Caco-2 (cell line): ENCODE data around the gene FAM89B. TPM values are rescaled to one million over a fixed set of nuclear protein-coding genes. Genes with fewer than 3 reads are reported as not detected.
A peak's percentile ranks its signal among the peaks of the same experiment; 100 is the strongest.

Source experiments
- BruUV-seq: library from RNA; stranded (reverse); fragments of 400-500 nt; replicated peaks from 2 replicates; lab custom pipeline; 2021; lab: Mats Ljungman, UMichigan
- CTCF ChIA-PET: fragments of 300-600 bp; sonication (Branson Sonifier 250); formaldehyde crosslinking; loops from one replicate; lab custom pipeline; 2022; ENCODE audit warnings: antibody characterized with exemption; lab: Charles Lee
- POLR2A ChIA-PET: fragments of 300-600 bp; sonication (Branson Sonifier 250); formaldehyde crosslinking; loops from one replicate; lab custom pipeline; 2022; ENCODE audit warnings: antibody characterized with exemption; lab: Charles Lee
- DNase-seq, 2 experiments: peaks; one replicate each; pipeline versions ENCODE4 v3.0.0 to v3.0.0-alpha.2; 2020 to 2022
- H3K27me3 ChIP-seq: replicated peaks from 2 replicates; pipeline ENCODE4 v1.6.0; 2011; ENCODE audit warnings: low read length; ENCODE audit not compliant: control insufficient read depth, insufficient read depth
- H3K36me3 ChIP-seq: 2 replicates; pipeline ENCODE4 v1.5.1; 2011; ENCODE audit warnings: low read length; ENCODE audit not compliant: control insufficient read depth, insufficient read depth
- H3K4me1 ChIP-seq: fragments of 250-450 bp; sonication (Bioruptor Pico); 2 replicates; pipeline ENCODE4 v1.5.1; 2020; ENCODE audit warnings: mild to moderate bottlenecking
- H3K4me3 ChIP-seq: 2 replicates; pipeline ENCODE4 v1.5.1; 2011; ENCODE audit warnings: low read depth, mild to moderate bottlenecking, control low read depth, low read length
- H3K9me3 ChIP-seq: fragments of 250-450 bp; sonication (Bioruptor Pico); 2 replicates; pipeline ENCODE4 v1.5.1; 2020; ENCODE audit warnings: mild to moderate bottlenecking, moderate library complexity
- H3K27ac Mint-ChIP-seq: one replicate; pipeline ENCODE4 v1.8.0; 2022; ENCODE audit warnings: mixed read lengths; ENCODE audit not compliant: unreplicated experiment
- H3K27me3 Mint-ChIP-seq: one replicate; pipeline ENCODE4 v1.8.0; 2022; ENCODE audit warnings: mixed read lengths; ENCODE audit not compliant: insufficient read depth, unreplicated experiment
- H3K36me3 Mint-ChIP-seq: one replicate; pipeline ENCODE4 v1.8.0; 2022; ENCODE audit warnings: mild to moderate bottlenecking, mixed read lengths; ENCODE audit not compliant: insufficient read depth, unreplicated experiment
- H3K4me1 Mint-ChIP-seq: one replicate; pipeline ENCODE4 v1.8.0; 2022; ENCODE audit warnings: low read depth, mixed read lengths; ENCODE audit not compliant: unreplicated experiment
- H3K4me3 Mint-ChIP-seq: one replicate; pipeline ENCODE4 v1.8.0; 2022; ENCODE audit warnings: mild to moderate bottlenecking, moderate library complexity, mixed read lengths; ENCODE audit not compliant: unreplicated experiment
- H3K9me3 Mint-ChIP-seq: one replicate; pipeline ENCODE4 v1.8.0; 2022; ENCODE audit warnings: mixed read lengths; ENCODE audit not compliant: unreplicated experiment
- intact Hi-C: fragments of 100-400 bp; cut with micrococcal nuclease; formaldehyde crosslinking; loops from one replicate; pipeline ENCODE4 v1.10.0; 2022; ENCODE audit not compliant: unreplicated experiment
- total RNA-seq: library from RNA; stranded (reverse); gene quantifications from 2 replicates; pipeline ENCODE4 v1.2.3, GENCODE V29; 2022
- TF ChIP-seq, protein P1 (sequence below), 2 experiments: fragments of 200-600 bp in 1 of 2; IDR thresholded peaks; 1 replicate in 1 of 2; 2 replicates in 1 of 2; pipeline versions ENCODE4 v1.5.1 to v1.8.0; 2011 to 2022; ENCODE audit warnings: antibody characterized with exemption in 1 of 2, control low read depth in 1 of 2, inconsistent platforms in 1 of 2, low read depth in 1 of 2, low read length in 1 of 2, mild to moderate bottlenecking in 1 of 2, moderate library complexity in 1 of 2; ENCODE audit not compliant: insufficient read depth in 1 of 2, severe bottlenecking in 1 of 2, unreplicated experiment in 1 of 2

The FAM89B gene
- total RNA-seq, 1 experiment from 2014 or later = 26.9 TPM

DNA sequence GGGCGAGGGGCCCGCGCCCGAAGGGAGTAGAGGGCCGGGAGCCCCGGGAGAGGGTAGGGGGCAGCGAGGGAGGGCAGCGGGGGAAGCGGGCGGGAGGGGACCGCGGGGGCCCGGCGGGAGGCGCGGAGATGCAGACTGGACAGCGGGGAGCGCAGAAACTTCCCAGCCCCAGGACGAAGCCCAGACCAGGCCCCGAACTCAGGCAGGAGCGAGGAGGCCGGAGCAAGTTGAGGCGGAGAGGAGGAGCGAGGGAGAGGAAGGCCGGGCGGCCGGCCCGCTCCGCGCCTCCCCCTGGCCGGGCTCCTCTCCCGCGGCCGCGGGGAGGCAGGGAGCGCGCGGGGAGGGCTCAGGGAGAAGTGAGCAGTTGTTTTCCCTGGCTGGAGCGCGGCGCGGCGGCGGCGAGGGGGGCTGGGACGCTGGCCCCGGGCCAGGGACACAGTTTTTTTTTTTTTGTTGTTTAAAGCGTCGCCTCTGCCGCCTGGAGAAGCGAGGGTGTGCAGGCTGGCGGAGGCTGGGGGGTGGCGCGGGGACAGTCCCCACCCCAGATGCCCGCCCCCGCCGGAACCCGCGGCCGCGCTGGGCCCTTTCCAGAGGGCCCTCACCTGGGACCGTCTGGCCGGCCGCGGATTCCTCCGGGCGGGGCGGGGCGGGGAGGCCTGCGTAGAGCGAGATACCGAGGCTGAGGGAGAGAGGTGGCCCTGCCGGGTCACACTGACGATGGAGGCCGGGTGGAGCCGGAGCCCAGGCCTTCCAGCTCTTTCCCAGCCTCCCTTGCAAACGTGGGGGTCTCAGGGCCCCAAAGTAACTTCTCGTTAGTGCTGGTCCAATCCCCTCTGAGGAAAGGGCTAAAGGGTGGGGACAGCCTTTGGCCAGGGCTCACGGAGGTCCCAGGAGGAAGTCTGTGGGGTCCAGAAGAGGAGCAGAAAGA lies 14.1 kb upstream of the FAM89B start, which contains the start of gene LTBP3:
TSS of gene LTBP3 (minus strand) at position 358 of the 928 bp plus-strand sequence. CDS start 400 bp downstream, outside the sequence.
- Mint-ChIP-seq H3K4me1 (peaks cover 41% of the 10 kb centered on the region), H3K27ac (peak within 1 kb of the TSS; percentile 61), H3K9me3 (no peaks in the 10 kb centered on the region), H3K27me3 (no peaks in the 10 kb centered on the region), H3K4me3 (peak within 1 kb of the TSS; percentile 75), H3K36me3 (peaks cover 19% of the 10 kb centered on the region)
- intact Hi-C loops = loop anchor here (1.0 kb wide), 1 partner anchor 12 kb away; the partner anchor contains the start of gene ZNRD2
- DNase-seq = peak; percentile 82 to 85
- ChIA-PET POLR2A (interaction anchor here (0.6 to 1.3 kb wide), 2 partner anchors 14 to 33 kb away, joined by 3 to 4 read pairs; partner anchors contain the start of genes FAM89B and SCYL1), CTCF (interaction anchor here (0.9 kb wide), 1 partner anchor 14 kb away, joined by 3 read pairs; the partner anchor contains the start of gene FAM89B)
- Histone ChIP-seq H3K36me3 (no peaks in the 10 kb centered on the region), H3K4me3 (peak within 1 kb of the TSS; percentile 70), H3K9me3 (no peaks in the 10 kb centered on the region), H3K27me3 (no peaks in the 10 kb centered on the region), H3K4me1 (peaks cover 57% of the 10 kb centered on the region)
- TF ChIP-seq, protein P1, sequence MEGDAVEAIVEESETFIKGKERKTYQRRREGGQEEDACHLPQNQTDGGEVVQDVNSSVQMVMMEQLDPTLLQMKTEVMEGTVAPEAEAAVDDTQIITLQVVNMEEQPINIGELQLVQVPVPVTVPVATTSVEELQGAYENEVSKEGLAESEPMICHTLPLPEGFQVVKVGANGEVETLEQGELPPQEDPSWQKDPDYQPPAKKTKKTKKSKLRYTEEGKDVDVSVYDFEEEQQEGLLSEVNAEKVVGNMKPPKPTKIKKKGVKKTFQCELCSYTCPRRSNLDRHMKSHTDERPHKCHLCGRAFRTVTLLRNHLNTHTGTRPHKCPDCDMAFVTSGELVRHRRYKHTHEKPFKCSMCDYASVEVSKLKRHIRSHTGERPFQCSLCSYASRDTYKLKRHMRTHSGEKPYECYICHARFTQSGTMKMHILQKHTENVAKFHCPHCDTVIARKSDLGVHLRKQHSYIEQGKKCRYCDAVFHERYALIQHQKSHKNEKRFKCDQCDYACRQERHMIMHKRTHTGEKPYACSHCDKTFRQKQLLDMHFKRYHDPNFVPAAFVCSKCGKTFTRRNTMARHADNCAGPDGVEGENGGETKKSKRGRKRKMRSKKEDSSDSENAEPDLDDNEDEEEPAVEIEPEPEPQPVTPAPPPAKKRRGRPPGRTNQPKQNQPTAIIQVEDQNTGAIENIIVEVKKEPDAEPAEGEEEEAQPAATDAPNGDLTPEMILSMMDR (IDR thresholded peaks at IDR 0.05; ENCODE audit: insufficient read depth in 1 of 2, low read depth in 1 of 2, low read length in 1 of 2, severe bottlenecking in 1 of 2, unreplicated experiment in 1 of 2) = no peak
- BruUV-seq = no TSS peak

DNA sequence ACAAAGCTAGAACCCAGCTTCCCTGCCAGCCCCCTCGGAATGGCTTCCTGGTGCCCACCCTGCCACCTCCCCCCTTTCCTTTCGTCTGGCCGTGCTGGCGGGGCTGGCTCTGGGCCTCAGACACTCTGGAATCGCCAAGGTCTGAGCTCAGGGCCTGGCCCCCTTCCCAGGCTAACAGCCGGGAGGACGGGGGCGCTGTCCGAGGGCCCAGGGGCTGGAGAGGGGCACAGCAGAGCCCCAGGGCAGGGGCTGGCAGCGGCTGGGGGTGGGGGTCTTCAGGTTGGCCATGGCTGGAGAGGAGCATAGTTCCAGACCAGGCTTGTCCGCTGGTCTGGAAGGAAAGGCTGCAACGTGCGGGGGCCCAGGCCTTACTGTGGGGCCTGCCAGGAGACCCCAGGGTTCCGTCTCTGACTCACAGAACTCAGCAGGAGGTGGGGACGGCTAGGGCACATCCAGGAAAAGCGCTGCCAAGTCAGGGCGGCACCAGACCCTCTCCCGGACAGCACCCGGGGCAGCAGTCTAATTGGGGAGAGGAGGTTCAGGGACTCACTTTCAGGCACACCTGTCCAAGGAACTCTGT lies 13.3 kb upstream of the FAM89B start:
- Mint-ChIP-seq H3K27me3 (no peaks in the 10 kb centered on the region), H3K4me1 (peaks cover 41% of the 10 kb centered on the region), H3K27ac (peak overlapping the region; percentile 61), H3K9me3 (no peaks in the 10 kb centered on the region), H3K4me3 (peak overlapping the region; percentile 75), H3K36me3 (peaks cover 19% of the 10 kb centered on the region)
- TF ChIP-seq, protein P1 (IDR thresholded peaks at IDR 0.05; ENCODE audit: insufficient read depth in 1 of 2, low read depth in 1 of 2, low read length in 1 of 2, severe bottlenecking in 1 of 2, unreplicated experiment in 1 of 2) = no peak
- H3K4me3 ChIP-seq = peak overlapping the region; percentile 70
- ChIA-PET CTCF (interaction anchor here (0.9 kb wide), 1 partner anchor 14 kb away, joined by 3 read pairs; the partner anchor contains the start of gene FAM89B), POLR2A (interaction anchor here (1.3 kb wide), 1 partner anchor 13 kb away, joined by 4 read pairs; the partner anchor contains the start of gene FAM89B)
- TSS peak; percentile 92 for BruUV-seq
- DNase-seq = no peak
- H3K9me3 ChIP-seq = no peaks in the 10 kb centered on the region
- no peaks in the 10 kb centered on the region for H3K36me3 ChIP-seq
- peaks cover 57% of the 10 kb centered on the region for H3K4me1 ChIP-seq
- intact Hi-C loops = loop anchor here (1.0 kb wide), 1 partner anchor 11 kb away; the partner anchor contains the start of gene ZNRD2
- no peaks in the 10 kb centered on the region for H3K27me3 ChIP-seq

DNA sequence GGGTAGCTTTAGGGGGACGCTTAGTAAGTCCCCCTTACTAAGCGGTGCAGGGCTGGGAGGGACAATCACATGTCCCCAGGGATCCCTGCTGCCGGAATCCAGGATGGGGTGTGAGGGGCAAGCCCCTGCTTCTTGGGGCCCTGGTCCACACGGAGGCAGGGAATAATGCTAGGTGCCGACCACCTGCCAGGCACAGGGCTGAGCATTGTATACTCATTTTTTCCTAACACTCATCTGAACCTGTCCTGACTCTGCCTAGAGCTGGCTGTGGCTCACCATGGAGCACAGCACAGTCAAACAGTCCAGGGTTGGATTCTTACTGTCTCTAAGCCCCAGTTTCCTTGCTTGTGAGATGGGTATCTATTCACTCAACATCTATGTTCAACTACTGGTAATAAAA lies 12.8 kb upstream of the FAM89B start:
- no peaks in the 10 kb centered on the region for H3K27me3 ChIP-seq
- DNase-seq = no peak
- Mint-ChIP-seq H3K27ac (peak overlapping the region; percentile 61), H3K36me3 (peaks cover 19% of the 10 kb centered on the region), H3K27me3 (no peaks in the 10 kb centered on the region), H3K9me3 (no peaks in the 10 kb centered on the region), H3K4me1 (peaks cover 39% of the 10 kb centered on the region), H3K4me3 (peak overlapping the region; percentile 20)
- POLR2A ChIA-PET = interaction anchor here (1.3 kb wide), 1 partner anchor 12 kb away, joined by 4 read pairs; the partner anchor contains the start of gene FAM89B
- intact Hi-C loops = no loop called here
- no peaks in the 10 kb centered on the region for H3K36me3 ChIP-seq
- CTCF ChIA-PET = interaction anchor here (0.9 to 1.2 kb wide), 2 partner anchors 11 to 34 kb away, joined by 3 to 4 read pairs; partner anchors contain the start of genes SCYL1 and ZNRD2
- H3K4me3 ChIP-seq = no peak overlapping the region
- TF ChIP-seq, protein P1 (IDR thresholded peaks at IDR 0.05; ENCODE audit: insufficient read depth in 1 of 2, low read depth in 1 of 2, low read length in 1 of 2, severe bottlenecking in 1 of 2, unreplicated experiment in 1 of 2) = no peak
- no TSS peak for BruUV-seq
- peaks cover 57% of the 10 kb centered on the region for H3K4me1 ChIP-seq
- no peaks in the 10 kb centered on the region for H3K9me3 ChIP-seq
